DMS153 treated with DMSO at 0.1 percent for 48 hours (cell line): ENCODE results near the gene PRSS33.
A peak's percentile ranks its signal among the peaks of the same experiment; 100 is the strongest.

Source experiments
- DNase-seq: peaks from one replicate; lab custom pipeline; 2025; ENCODE audit not compliant: unreplicated experiment; lab: John Stamatoyannopoulos, UW

The PRSS33 gene

GRCh38 chr16:2765462-2766404 lies 21.6 kb downstream of the PRSS33 start:
- DNase-seq, result no peak

- DNase-seq, result no peak
Observed at GRCh38 chr16:2764718-2765117, 22.6 kb downstream of the PRSS33 start.

GRCh38 chr16:2763173-2763572 lies 24.2 kb downstream of the PRSS33 start:
- DNase-seq, result no peak

GRCh38 chr16:2762711-2763110 lies 24.6 kb downstream of the PRSS33 start:
- no peak for DNase-seq

GRCh38 chr16:2761886-2762583 lies 25.3 kb downstream of the PRSS33 start:
- no peak for DNase-seq

GRCh38 chr16:2761472-2761871 lies 25.9 kb downstream of the PRSS33 start:
- no peak for DNase-seq

- DNase-seq, result no peak
Observed at GRCh38 chr16:2757344-2757743, 30.0 kb downstream of the PRSS33 start.

- no peak for DNase-seq
Observed at GRCh38 chr16:2756288-2757015, 30.9 kb downstream of the PRSS33 start.

GRCh38 chr16:2755158-2755557 lies 32.2 kb downstream of the PRSS33 start:
- DNase-seq, result no peak

GRCh38 chr16:2753733-2754020 lies 33.7 kb downstream of the PRSS33 start:
- DNase-seq, result no peak

- peak; percentile 44 for DNase-seq
Observed at GRCh38 chr16:2752850-2753732, 34.3 kb downstream of the PRSS33 start.

- peak; percentile 95 for DNase-seq
Observed at GRCh38 chr16:2752035-2752849, 35.1 kb downstream of the PRSS33 start, which contains the start of gene SRRM2. SRRM2 (plus strand) TSS chr16:2752638; CDS start chr16:2756365, 3,727 bp downstream.

GRCh38 chr16:2751577-2752034 lies 35.8 kb downstream of the PRSS33 start:
- DNase-seq, result peak; percentile 61

GRCh38 chr16:2749936-2750335 lies 37.4 kb downstream of the PRSS33 start:
- DNase-seq, result no peak

- DNase-seq, result no peak
Observed at GRCh38 chr16:2749476-2749875, 37.9 kb downstream of the PRSS33 start.

GRCh38 chr16:2748757-2749455 lies 38.5 kb downstream of the PRSS33 start:
- DNase-seq, result no peak

GRCh38 chr16:2745961-2746360 lies 41.4 kb downstream of the PRSS33 start:
- DNase-seq, result no peak

- no peak for DNase-seq
Observed at GRCh38 chr16:2745116-2745890, 42.1 kb downstream of the PRSS33 start.
